ENCODE measurements around the gene HIVEP3.

- TF ChIP-seq EP300 (IDR thresholded peaks at IDR 0.05) (no peak), POLR2AphosphoS5 (IDR thresholded peaks at IDR 0.05) (no peak)
These were observed 390.6 kb downstream of the HIVEP3 start for GRCh38 chr1:41528106-41528505.
